HEK293T (cell line): Measurements from ENCODE around the gene PRRC2B.

Source experiments
- CTCF ChIA-PET: fragments of 350-600 bp; formaldehyde crosslinking; extraction: SDS; loops from one replicate; lab custom pipeline; 2021; ENCODE audit warnings: antibody characterized with exemption, inconsistent platforms; lab: Yijun Ruan, JAX
- POLR2A ChIA-PET: fragments of 350-600 bp; formaldehyde crosslinking; extraction: SDS; loops from one replicate; lab custom pipeline; 2020; ENCODE audit warnings: antibody characterized with exemption, inconsistent platforms; lab: Yijun Ruan, JAX
- DNase-seq: peaks from one replicate; pipeline ENCODE4 v3.0.0; 2012; ENCODE audit warnings: mixed read lengths; ENCODE audit errors: extremely low spot score
- ARNT ChIP-seq: fragments of 450-650 bp; IDR thresholded peaks from 2 replicates; pipeline ENCODE4 v1.6.1; 2017; ENCODE audit warnings: mild to moderate bottlenecking
- BHLHE40 ChIP-seq: fragments of 450-650 bp; IDR thresholded peaks from 2 replicates; pipeline ENCODE4 v1.6.1; 2016; ENCODE audit warnings: mild to moderate bottlenecking, moderate library complexity, borderline replicate concordance
- CTBP1 ChIP-seq: fragments of 450-650 bp; IDR thresholded peaks from 2 replicates; pipeline ENCODE4 v1.6.1; 2016; ENCODE audit warnings: borderline replicate concordance
- ELF4 ChIP-seq: fragments of 450-650 bp; IDR thresholded peaks from 2 replicates; pipeline ENCODE4 v1.6.1; 2017; ENCODE audit warnings: antibody characterized with exemption
- FOXA1 ChIP-seq: fragments of 450-650 bp; IDR thresholded peaks from 2 replicates; pipeline ENCODE4 v1.6.1; 2016; ENCODE audit warnings: mild to moderate bottlenecking
- FOXK2 ChIP-seq: fragments of 450-650 bp; IDR thresholded peaks from 2 replicates; pipeline ENCODE4 v1.6.1; 2016; ENCODE audit warnings: mild to moderate bottlenecking
- FOXM1 ChIP-seq: fragments of 450-650 bp; IDR thresholded peaks from 2 replicates; pipeline ENCODE4 v1.6.1; 2017; ENCODE audit warnings: mild to moderate bottlenecking, borderline replicate concordance
- HDGF ChIP-seq: fragments of 450-650 bp; IDR thresholded peaks from 2 replicates; pipeline ENCODE4 v1.6.1; 2017; ENCODE audit warnings: antibody characterized with exemption, borderline replicate concordance
- L3MBTL2 ChIP-seq: fragments of 450-650 bp; conservative IDR thresholded peaks from 2 replicates; pipeline ENCODE4 v1.6.1; 2016; ENCODE audit warnings: mild to moderate bottlenecking
- LEF1 ChIP-seq: fragments of 450-650 bp; IDR thresholded peaks from 2 replicates; pipeline ENCODE4 v1.6.1; 2017; ENCODE audit warnings: mild to moderate bottlenecking, borderline replicate concordance
- NFRKB ChIP-seq: fragments of 450-650 bp; IDR thresholded peaks from 2 replicates; pipeline ENCODE4 v1.6.1; 2016; ENCODE audit warnings: mild to moderate bottlenecking, moderate library complexity
- SP1 ChIP-seq: fragments of 450-650 bp; IDR thresholded peaks from 2 replicates; pipeline ENCODE4 v1.6.1; 2017
- SUZ12 ChIP-seq: fragments of 450-650 bp; IDR thresholded peaks from 2 replicates; pipeline ENCODE4 v1.6.1; 2016; ENCODE audit warnings: mild to moderate bottlenecking
- TARDBP ChIP-seq: fragments of 450-650 bp; IDR thresholded peaks from 2 replicates; pipeline ENCODE4 v1.6.1; 2016
- ZNF384 ChIP-seq: fragments of 450-650 bp; IDR thresholded peaks from 2 replicates; pipeline ENCODE4 v1.6.1; 2016
- TF ChIP-seq, protein P1 (sequence below): fragments of 450-650 bp; IDR thresholded peaks from 2 replicates; pipeline ENCODE4 v1.6.1; 2016

Gene PRRC2B

DNA sequence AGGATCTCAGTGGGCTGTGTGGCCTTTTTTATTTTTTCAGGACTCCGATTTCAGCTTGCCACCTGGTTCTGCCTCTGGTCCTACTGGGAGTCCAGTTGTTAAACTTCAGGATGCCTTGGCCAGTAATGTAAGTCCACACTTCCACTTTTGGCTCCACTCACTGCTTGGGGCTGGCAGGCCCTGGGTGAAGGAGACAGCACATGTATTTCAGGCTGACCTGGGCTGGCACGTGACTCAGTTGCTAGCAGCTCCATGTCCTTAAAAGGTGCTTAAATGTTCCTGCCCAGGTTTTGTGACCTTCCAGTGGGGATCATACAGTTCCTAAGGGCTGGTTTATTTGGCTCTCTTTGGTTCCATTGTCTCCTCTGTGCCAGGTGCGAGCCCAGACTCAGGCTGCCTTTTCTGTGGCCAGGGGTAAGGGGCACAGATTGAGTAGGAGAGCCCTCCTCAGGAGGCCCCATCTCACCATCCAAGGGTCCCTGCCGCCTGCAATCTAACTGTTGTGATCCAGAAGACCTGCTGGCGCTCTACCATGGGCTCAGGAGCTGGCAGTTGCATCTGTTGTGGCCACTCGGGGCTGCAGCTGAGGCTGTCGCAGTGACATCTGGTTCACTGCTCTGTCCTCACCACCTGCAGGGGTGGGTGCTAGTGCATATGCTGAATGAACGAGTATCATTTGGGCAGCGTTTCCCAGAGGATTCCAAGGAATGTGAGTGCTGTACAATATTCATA lies 89.6 kb downstream of the PRRC2B start:
- no peak for TF ChIP-seq FOXM1
- no peak for TF ChIP-seq ELF4
- no peak for TF ChIP-seq FOXA1
- no peak for TF ChIP-seq TARDBP
- TF ChIP-seq NFRKB: no peak
- TF ChIP-seq, protein P1, sequence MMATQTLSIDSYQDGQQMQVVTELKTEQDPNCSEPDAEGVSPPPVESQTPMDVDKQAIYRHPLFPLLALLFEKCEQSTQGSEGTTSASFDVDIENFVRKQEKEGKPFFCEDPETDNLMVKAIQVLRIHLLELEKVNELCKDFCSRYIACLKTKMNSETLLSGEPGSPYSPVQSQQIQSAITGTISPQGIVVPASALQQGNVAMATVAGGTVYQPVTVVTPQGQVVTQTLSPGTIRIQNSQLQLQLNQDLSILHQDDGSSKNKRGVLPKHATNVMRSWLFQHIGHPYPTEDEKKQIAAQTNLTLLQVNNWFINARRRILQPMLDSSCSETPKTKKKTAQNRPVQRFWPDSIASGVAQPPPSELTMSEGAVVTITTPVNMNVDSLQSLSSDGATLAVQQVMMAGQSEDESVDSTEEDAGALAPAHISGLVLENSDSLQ: no peak
- TF ChIP-seq L3MBTL2: no peak
- TF ChIP-seq HDGF: no peak
- TF ChIP-seq FOXK2: no peak
- TF ChIP-seq LEF1: no peak
- no peak for TF ChIP-seq CTBP1
- TF ChIP-seq SUZ12: no peak
- TF ChIP-seq BHLHE40: no peak
- no peak for TF ChIP-seq SP1
- no peak for TF ChIP-seq ZNF384
- TF ChIP-seq ARNT: no peak
- no peak for DNase-seq
- CTCF ChIA-PET: no interaction called here
- POLR2A ChIA-PET: no interaction called here

DNA sequence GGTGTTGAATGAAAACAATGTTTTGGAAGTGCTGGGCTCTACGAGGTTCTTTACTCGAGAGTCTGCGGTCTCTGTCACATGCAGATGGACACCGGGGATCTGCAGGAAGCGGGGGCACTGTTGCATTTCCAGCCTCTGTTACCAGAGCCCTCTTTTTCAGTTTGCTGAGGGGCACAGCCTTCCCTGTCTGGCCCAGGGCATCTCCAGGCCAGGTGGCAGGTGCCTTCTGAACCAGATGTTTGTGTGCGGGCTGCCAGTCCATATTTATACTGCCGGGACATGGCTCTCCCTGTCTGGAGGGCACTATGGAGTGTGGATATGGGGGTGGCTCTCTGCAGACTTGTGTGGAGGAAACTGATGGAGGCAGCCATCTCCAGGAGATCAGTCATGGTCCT lies 90.2 kb downstream of the PRRC2B start:
- no peak for TF ChIP-seq LEF1
- no peak for TF ChIP-seq SUZ12
- TF ChIP-seq BHLHE40: no peak
- no peak for TF ChIP-seq ARNT
- TF ChIP-seq NFRKB: no peak
- TF ChIP-seq, protein P1: no peak
- no peak for TF ChIP-seq FOXM1
- TF ChIP-seq FOXK2: no peak
- TF ChIP-seq FOXA1: no peak
- no peak for TF ChIP-seq ZNF384
- no peak for TF ChIP-seq CTBP1
- TF ChIP-seq TARDBP: no peak
- no peak for TF ChIP-seq SP1
- TF ChIP-seq ELF4: no peak
- ChIA-PET CTCF (no interaction called here), POLR2A (no interaction called here)

DNA sequence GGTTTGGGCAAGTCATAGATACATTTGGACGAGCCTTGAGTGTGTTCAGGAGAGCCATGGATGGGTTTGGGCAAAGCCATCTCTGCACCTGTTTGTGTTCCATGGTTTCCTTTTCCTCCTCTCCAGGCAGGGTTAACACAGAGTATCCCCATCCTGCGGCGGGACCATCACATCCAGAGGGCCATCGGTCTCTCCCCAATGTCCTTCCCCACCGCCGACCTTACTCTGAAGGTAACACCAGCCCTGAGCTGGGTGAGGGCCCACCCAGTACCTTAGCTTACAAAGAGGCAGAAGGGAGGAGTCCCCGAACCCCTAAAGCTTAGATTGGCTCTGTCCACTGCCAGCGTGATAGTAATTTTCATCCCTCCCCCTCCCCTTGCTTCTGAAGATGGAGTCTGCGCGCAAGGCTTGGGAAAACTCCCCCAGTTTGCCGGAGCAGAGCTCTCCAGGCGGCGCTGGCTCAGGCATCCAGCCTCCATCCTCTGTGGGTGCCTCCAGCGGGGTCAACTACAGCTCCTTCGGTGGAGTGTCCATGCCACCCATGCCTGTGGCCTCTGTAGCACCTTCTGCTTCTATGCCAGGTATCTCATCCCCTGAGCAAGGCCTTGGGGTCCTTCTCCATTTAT lies 90.8 kb downstream of the PRRC2B start:
- no peak for TF ChIP-seq L3MBTL2
- TF ChIP-seq BHLHE40: no peak
- TF ChIP-seq FOXA1: no peak
- POLR2A ChIA-PET: no interaction called here
- DNase-seq: no peak
- CTCF ChIA-PET: interaction anchor here (0.6 kb wide), 1 partner anchor 126 kb away, joined by 4 read pairs; no protein-coding TSS in a partner anchor

More for the DNA sequence above, 90.2 kb downstream of the PRRC2B start:
- no peak for DNase-seq

DNA sequence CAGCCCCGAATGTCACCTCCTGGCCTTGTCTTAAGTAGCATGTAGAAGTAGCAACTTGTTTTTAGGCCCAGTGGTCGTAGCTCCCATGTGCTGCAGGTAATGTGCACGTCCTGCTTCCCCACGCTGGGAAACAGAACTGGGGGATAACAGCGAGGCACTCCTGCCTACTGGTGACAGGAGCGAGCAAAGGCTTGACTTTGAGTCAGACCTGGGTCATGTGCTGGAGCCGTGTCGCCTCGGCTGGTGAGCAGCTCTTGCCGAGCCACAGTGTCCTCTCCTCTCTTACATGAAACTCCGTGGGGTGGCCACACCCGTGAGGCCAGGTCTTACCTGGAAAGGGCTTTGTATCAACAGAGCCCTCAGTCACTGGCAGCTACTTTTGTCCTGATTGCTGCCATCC lies 91.3 kb downstream of the PRRC2B start:
- TF ChIP-seq, protein P1: no peak
- TF ChIP-seq ZNF384 (no peak), CTBP1 (no peak), SP1 (no peak), FOXK2 (no peak), L3MBTL2 (no peak), LEF1 (no peak)
- DNase-seq: no peak
- ChIA-PET POLR2A (no interaction called here), CTCF (no interaction called here)

DNA sequence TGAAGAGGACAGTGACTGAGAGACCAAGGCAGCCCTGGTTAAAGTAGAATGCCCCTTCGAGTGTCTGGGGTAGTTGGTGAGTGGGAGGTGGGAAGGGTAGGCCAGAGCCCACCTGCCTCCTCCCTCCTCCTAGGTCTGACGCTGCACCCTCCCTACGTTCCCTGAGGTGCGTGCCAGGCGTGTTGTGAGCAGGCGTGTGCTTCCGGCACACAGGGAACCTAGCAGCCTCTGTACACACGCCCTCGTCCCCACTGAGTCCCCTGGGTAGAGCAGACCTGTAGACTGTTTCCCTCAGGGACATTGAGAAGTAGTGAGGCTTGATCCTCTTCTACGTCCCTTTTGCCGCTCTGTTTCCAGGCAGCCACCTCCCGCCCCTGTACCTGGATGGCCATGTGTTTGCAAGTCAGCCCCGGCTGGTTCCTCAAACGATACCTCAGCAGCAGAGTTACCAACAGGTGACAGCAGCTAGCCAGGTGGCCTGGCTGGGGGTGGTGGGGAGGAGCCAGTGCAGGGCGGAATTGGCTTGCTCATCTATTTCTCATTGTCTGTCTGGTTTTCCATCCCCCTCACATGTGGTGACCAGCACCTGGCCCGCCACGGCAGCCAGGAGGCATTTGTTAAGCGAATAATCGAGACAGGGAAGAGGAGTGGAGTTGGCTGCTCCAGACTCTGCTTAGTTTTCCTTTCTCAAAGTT lies 92.0 kb downstream of the PRRC2B start:
- DNase-seq: no peak
- ChIA-PET CTCF (no interaction called here), POLR2A (no interaction called here)
- TF ChIP-seq L3MBTL2 (no peak), TARDBP (no peak), FOXK2 (no peak), SP1 (no peak), LEF1 (no peak), ELF4 (no peak), HDGF (no peak), CTBP1 (no peak), SUZ12 (no peak), NFRKB (no peak)
- TF ChIP-seq, protein P1: no peak
